Mesenchymal stem cell (in vitro differentiated cells and primary cell): Measurements from ENCODE around the gene SUSD2.

Experiments used
- DNase-seq: peaks from one replicate; pipeline ENCODE4 v3.0.0-alpha.2; 2013
- H2AFZ ChIP-seq: one replicate; pipeline ENCODE4 v1.6.1; 2013; ENCODE audit warnings: low read depth, mild to moderate bottlenecking, control low read depth, inconsistent platforms, low read length, moderate library complexity
- H2AK5ac ChIP-seq: 2 replicates; pipeline ENCODE4 v1.6.1; 2013; ENCODE audit warnings: low read length, moderate library complexity, mild to moderate bottlenecking, inconsistent platforms; ENCODE audit not compliant: severe bottlenecking
- H2BK120ac ChIP-seq: one replicate; pipeline ENCODE4 v1.6.1; 2013; ENCODE audit warnings: low read depth, mild to moderate bottlenecking, inconsistent platforms, low read length, moderate library complexity
- H2BK12ac ChIP-seq, 2 experiments: one replicate each; pipeline ENCODE4 v1.6.1; 2013; ENCODE audit warnings: inconsistent platforms in 2 of 2, low read length in 2 of 2, mild to moderate bottlenecking in 2 of 2, moderate library complexity in 2 of 2, control low read depth in 1 of 2
- H2BK15ac ChIP-seq: one replicate; pipeline ENCODE4 v1.6.1; 2013; ENCODE audit warnings: mild to moderate bottlenecking, low read depth, inconsistent platforms; ENCODE audit not compliant: poor library complexity, severe bottlenecking
- H2BK5ac ChIP-seq: 2 replicates; pipeline ENCODE4 v1.6.1; 2013; ENCODE audit warnings: low read depth, mild to moderate bottlenecking, low read length, control low read depth, inconsistent platforms; ENCODE audit not compliant: poor library complexity, severe bottlenecking
- H3K14ac ChIP-seq, 2 experiments: one replicate each; pipeline ENCODE4 v1.6.1; 2013; ENCODE audit warnings: inconsistent platforms in 2 of 2, low read length in 2 of 2, control low read depth in 1 of 2, mild to moderate bottlenecking in 1 of 2, moderate library complexity in 1 of 2
- H3K18ac ChIP-seq, 2 experiments: one replicate each; pipeline ENCODE4 v1.6.1; 2013; ENCODE audit warnings: inconsistent platforms in 2 of 2, low read length in 2 of 2, control low read depth in 1 of 2, low read depth in 1 of 2, mild to moderate bottlenecking in 1 of 2
- H3K23ac ChIP-seq, 2 experiments: one replicate each; pipeline ENCODE4 v1.6.1; 2013; ENCODE audit warnings: inconsistent platforms in 2 of 2, low read length in 2 of 2, mild to moderate bottlenecking in 2 of 2, moderate library complexity in 2 of 2, control low read depth in 1 of 2
- H3K27ac ChIP-seq: 2 replicates; pipeline ENCODE4 v1.5.1; 2013; ENCODE audit warnings: mild to moderate bottlenecking, moderate library complexity, low read length, control low read depth, inconsistent platforms; ENCODE audit not compliant: poor library complexity, severe bottlenecking
- H3K27me3 ChIP-seq, 2 experiments: 2 replicates each; pipeline versions ENCODE4 v1.6.1 to v1.7.0; 2013; ENCODE audit warnings: low read length in 2 of 2, mild to moderate bottlenecking in 2 of 2, moderate library complexity in 2 of 2, control low read depth in 1 of 2, inconsistent platforms in 1 of 2; ENCODE audit not compliant: control insufficient read depth in 1 of 2, insufficient read depth in 1 of 2
- H3K36me3 ChIP-seq, 2 experiments: 2 replicates each; pipeline versions ENCODE4 v1.6.1 to v1.7.0; 2013; ENCODE audit warnings: low read length in 2 of 2, control low read depth in 1 of 2, inconsistent platforms in 1 of 2, low read depth in 1 of 2, mild to moderate bottlenecking in 1 of 2; ENCODE audit not compliant: insufficient read depth in 2 of 2, control insufficient read depth in 1 of 2
- H3K4ac ChIP-seq, 2 experiments: one replicate each; pipeline ENCODE4 v1.6.1; 2013; ENCODE audit warnings: inconsistent platforms in 2 of 2, low read length in 2 of 2, mild to moderate bottlenecking in 2 of 2, moderate library complexity in 2 of 2, control low read depth in 1 of 2, low read depth in 1 of 2
- H3K4me1 ChIP-seq: 2 replicates; pipeline ENCODE4 v1.6.1; 2013; ENCODE audit warnings: low read depth, low read length, control low read depth; ENCODE audit not compliant: control insufficient read depth, insufficient read depth
- H3K4me2 ChIP-seq: 2 replicates; pipeline ENCODE4 v1.6.1; 2013; ENCODE audit warnings: low read length, mild to moderate bottlenecking, inconsistent platforms; ENCODE audit not compliant: poor library complexity, severe bottlenecking
- H3K4me3 ChIP-seq, 2 experiments: 2 replicates each; pipeline versions ENCODE4 v1.5.1 to v1.7.0; 2013; ENCODE audit warnings: low read length in 2 of 2, mild to moderate bottlenecking in 2 of 2, control low read depth in 1 of 2, low read depth in 1 of 2; ENCODE audit not compliant: insufficient read depth in 1 of 2
- H3K79me1 ChIP-seq: replicated peaks from 2 replicates; pipeline ENCODE4 v1.6.1; 2013; ENCODE audit warnings: mild to moderate bottlenecking, control low read depth, low read length, inconsistent platforms; ENCODE audit not compliant: poor library complexity, severe bottlenecking
- H3K9ac ChIP-seq: 2 replicates; pipeline ENCODE4 v1.7.0; 2013; ENCODE audit warnings: mild to moderate bottlenecking, low read length, moderate library complexity
- H3K9me3 ChIP-seq: 2 replicates; pipeline ENCODE4 v1.7.0; 2013; ENCODE audit warnings: mild to moderate bottlenecking, low read length; ENCODE audit not compliant: control insufficient read depth
- H4K8ac ChIP-seq: one replicate; pipeline ENCODE4 v1.6.1; 2013; ENCODE audit warnings: inconsistent platforms, mild to moderate bottlenecking, low read length, moderate library complexity
- H4K91ac ChIP-seq: one replicate; pipeline ENCODE4 v1.6.1; 2013; ENCODE audit warnings: mild to moderate bottlenecking, low read length, inconsistent platforms
- WGBS: methylation state at CpG from one replicate; pipeline ENCODE4 v1.1.7; 2013; ENCODE audit warnings: mixed read lengths; 5-methylcytosine and 5-hydroxymethylcytosine counted together

The SUSD2 gene

DNA sequence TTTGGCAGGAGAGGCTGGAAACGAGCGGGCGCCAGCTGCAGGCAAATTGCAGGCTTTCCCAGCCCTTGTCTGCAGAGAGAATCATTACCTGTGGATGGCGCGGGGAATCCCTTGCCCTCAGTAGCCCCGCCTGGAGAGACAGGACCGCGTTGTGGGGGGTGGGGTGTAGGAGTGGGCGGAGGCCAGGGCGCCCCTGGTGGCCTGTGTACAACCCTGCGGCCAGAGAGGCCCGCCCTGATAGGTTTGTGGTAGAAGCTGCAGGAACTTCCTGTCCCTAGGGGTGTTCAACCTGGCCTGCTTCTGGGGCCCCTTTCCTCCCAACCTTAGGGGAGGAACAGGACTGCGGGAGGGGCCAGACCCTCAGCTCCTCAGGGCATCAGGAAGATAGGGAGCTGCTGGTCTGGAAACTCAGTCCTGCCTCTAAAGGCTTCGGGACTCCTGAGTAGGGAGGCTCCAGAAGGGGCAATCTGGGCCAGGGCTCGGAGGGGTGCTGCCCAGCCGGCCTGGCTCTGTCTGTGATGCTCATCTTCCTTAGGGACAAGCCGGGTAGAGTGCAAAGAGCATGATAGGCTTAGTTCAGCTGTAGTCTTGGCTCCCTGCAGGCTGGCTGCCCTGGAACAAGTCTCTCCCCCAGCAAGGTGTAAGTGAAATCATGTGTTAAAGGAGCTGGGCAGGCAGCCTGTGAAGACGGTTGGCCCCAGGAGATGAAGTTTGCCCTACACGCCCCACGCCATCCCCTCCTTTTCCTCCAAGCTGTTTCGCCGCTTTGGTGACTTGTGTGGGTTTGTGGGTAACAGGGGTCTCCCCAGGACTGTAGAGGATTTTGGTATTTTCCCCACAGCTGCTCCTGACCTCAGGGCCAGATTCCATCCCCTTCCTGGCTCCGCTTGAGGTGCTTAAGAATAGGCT is 24.1 kb upstream of the SUSD2 start:
- H3K4me2 ChIP-seq = peak overlapping the region; percentile 98

DNA sequence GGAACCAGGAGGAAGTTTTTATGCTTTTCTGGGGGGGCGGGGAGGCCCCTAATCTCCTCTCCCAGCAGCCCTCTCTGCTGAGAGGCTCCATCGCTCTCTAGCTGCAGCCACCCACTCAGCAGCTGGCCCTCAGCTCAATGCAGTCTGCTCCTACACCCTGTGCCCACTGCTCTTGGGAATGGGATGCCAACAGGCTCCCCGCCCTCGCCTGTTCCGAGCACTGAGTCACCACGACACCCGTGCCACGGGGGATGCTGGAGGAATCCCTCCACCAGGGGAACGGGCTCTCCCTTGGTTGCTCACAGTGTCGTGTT is 23.5 kb upstream of the SUSD2 start:
- Histone ChIP-seq H3K36me3 (peaks cover 15 to 29% of the 10 kb centered on the region in 2 experiments), H3K23ac (no peak overlapping the region), H4K8ac (peak overlapping the region; percentile 49), H3K4ac (no peak overlapping the region), H4K91ac (peak overlapping the region; percentile 48), H3K9ac (peak overlapping the region; percentile 87), H3K4me3 (peak overlapping the region in 1 of 2 experiments; percentile 96), H3K14ac (peak overlapping the region in 1 of 2 experiments; percentile 79), H3K27me3 (no peaks in the 10 kb centered on the region), H2AK5ac (no peak overlapping the region), H3K4me1 (peaks cover 38% of the 10 kb centered on the region), H3K18ac (peak overlapping the region in 1 of 2 experiments; percentile 46), H2BK12ac (peak overlapping the region in 1 of 2 experiments; percentile 79), H2BK5ac (no peak overlapping the region), H3K9me3 (no peaks in the 10 kb centered on the region), H3K27ac (no peak overlapping the region), H2BK120ac (no peak overlapping the region), H2BK15ac (peak overlapping the region; percentile 55), H3K79me1 (peaks cover 28% of the 10 kb centered on the region), H2AFZ (no peak overlapping the region), H3K4me2 (no peak overlapping the region)
- DNase-seq = no peak
- 91% methylated on average over 10 of the region's 10 CpGs for WGBS

More for the DNA sequence above, 24.1 kb upstream of the SUSD2 start:
- peak overlapping the region; percentile 71 to 96 for H3K4me3 ChIP-seq
- H3K36me3 ChIP-seq = peaks cover 15 to 26% of the 10 kb centered on the region in 2 experiments
- peak overlapping the region; percentile 87 for H3K9ac ChIP-seq
- peak overlapping the region; percentile 89 to 99 for H3K18ac ChIP-seq
- peak overlapping the region; percentile 62 to 81 for H3K4ac ChIP-seq
- H2AK5ac ChIP-seq = peak overlapping the region; percentile 21
- peak overlapping the region; percentile 74 for H4K91ac ChIP-seq
- no peak overlapping the region for H2AFZ ChIP-seq
- H3K79me1 ChIP-seq = peaks cover 28% of the 10 kb centered on the region
- H4K8ac ChIP-seq = peak overlapping the region; percentile 69
- no peak overlapping the region for H3K23ac ChIP-seq
- H2BK5ac ChIP-seq = no peak overlapping the region
- WGBS = 23% methylated on average over 18 of the region's 23 CpGs
- peak overlapping the region; percentile 75 to 92 for H2BK12ac ChIP-seq
- peak; percentile 86 for DNase-seq
- H2BK15ac ChIP-seq = peak overlapping the region; percentile 55
- peaks cover 38% of the 10 kb centered on the region for H3K4me1 ChIP-seq
- no peaks in the 10 kb centered on the region for H3K9me3 ChIP-seq
- peak overlapping the region in 1 of 2 experiments; percentile 88 for H3K14ac ChIP-seq
- no peaks in the 10 kb centered on the region for H3K27me3 ChIP-seq
- H3K27ac ChIP-seq = peak overlapping the region; percentile 46
- H2BK120ac ChIP-seq = peak overlapping the region; percentile 37

DNA sequence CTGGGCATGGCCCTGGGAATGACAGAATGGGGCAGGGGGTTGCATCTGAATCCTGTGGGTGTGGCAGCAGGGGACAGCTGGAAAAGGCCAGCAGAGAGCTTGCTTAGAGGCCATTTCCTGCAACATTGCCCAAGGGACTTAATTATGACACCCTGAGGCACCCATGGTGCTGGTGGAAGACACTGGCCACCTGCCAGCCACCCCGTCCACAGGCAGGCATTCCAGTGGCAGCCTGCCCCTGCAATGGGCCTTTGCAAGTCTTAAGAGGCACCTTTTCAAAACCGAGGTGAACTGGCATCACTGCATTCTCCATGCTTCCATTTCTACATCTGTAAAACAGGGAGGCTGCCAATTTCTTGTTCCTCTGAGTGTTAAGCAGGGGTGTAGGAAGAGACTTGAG is 21.6 kb upstream of the SUSD2 start:
- H3K9ac ChIP-seq = no peak overlapping the region
- no peak overlapping the region for H2AFZ ChIP-seq
- H3K27ac ChIP-seq = no peak overlapping the region
- H4K8ac ChIP-seq = no peak overlapping the region
- no peak overlapping the region for H3K23ac ChIP-seq
- H3K14ac ChIP-seq = peak overlapping the region in 1 of 2 experiments; percentile 18
- peaks cover 13 to 44% of the 10 kb centered on the region in 2 experiments for H3K36me3 ChIP-seq
- peaks cover 27% of the 10 kb centered on the region for H3K4me1 ChIP-seq
- no peak overlapping the region for H2BK5ac ChIP-seq
- H4K91ac ChIP-seq = no peak overlapping the region
- H2BK15ac ChIP-seq = no peak overlapping the region
- H2BK120ac ChIP-seq = no peak overlapping the region
- no peak overlapping the region for H3K4ac ChIP-seq
- peak overlapping the region in 1 of 2 experiments; percentile 60 for H2BK12ac ChIP-seq
- no peaks in the 10 kb centered on the region for H3K27me3 ChIP-seq
- peaks cover 24% of the 10 kb centered on the region for H3K79me1 ChIP-seq
- H3K9me3 ChIP-seq = no peaks in the 10 kb centered on the region
- DNase-seq = no peak
- peak overlapping the region in 1 of 2 experiments; percentile 22 for H3K18ac ChIP-seq
- no peak overlapping the region for H3K4me2 ChIP-seq
- WGBS = 88% methylated on average over 2 of the region's 2 CpGs
- no peak overlapping the region for H2AK5ac ChIP-seq
- H3K4me3 ChIP-seq = no peak overlapping the region

DNA sequence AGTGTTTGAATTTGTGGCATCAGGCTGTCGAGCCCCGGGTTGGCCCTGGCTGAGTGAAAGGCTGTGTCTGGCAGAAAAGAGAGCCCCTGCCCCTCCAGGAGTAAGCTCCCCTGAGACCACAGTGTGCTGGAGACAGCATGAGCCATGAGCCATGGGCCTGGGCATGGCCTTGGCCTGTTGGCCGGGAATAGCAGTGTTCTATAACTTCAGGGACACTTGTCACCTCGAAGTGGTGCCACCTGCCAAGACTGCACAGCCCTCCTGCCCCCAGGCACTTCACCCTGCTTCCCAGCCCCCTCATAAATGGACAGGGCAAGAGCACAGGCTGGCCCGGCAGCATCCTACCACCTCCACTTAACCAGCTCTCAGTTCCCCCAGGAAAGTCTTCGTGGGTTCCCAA is 20.7 kb upstream of the SUSD2 start:
- H3K27me3 ChIP-seq = no peaks in the 10 kb centered on the region
- H3K4me3 ChIP-seq = no peak overlapping the region
- no peak overlapping the region for H2AFZ ChIP-seq
- no peak overlapping the region for H3K4ac ChIP-seq
- H4K8ac ChIP-seq = no peak overlapping the region
- peaks cover 29% of the 10 kb centered on the region for H3K4me1 ChIP-seq
- no peak overlapping the region for H2BK15ac ChIP-seq
- peak overlapping the region; percentile 29 for H4K91ac ChIP-seq
- H2BK120ac ChIP-seq = no peak overlapping the region
- H3K36me3 ChIP-seq = peaks cover 21 to 53% of the 10 kb centered on the region in 2 experiments
- H2BK5ac ChIP-seq = no peak overlapping the region
- no peak overlapping the region for H3K23ac ChIP-seq
- H2BK12ac ChIP-seq = no peak overlapping the region
- no peak overlapping the region for H3K14ac ChIP-seq
- H3K79me1 ChIP-seq = peaks cover 17% of the 10 kb centered on the region
- H3K4me2 ChIP-seq = no peak overlapping the region
- 87% methylated on average over 6 of the region's 6 CpGs for WGBS
- H3K27ac ChIP-seq = no peak overlapping the region
- no peak overlapping the region for H2AK5ac ChIP-seq
- H3K9ac ChIP-seq = no peak overlapping the region
- H3K18ac ChIP-seq = no peak overlapping the region
- no peaks in the 10 kb centered on the region for H3K9me3 ChIP-seq
- no peak for DNase-seq
